ENCODE measurements around the gene S100A9. TPM values are rescaled to one million over a fixed set of nuclear protein-coding genes. Genes with fewer than 3 reads are reported as not detected.

Gene S100A9
- total RNA-seq, 1 donor from 2014 or later: not detected

DNA sequence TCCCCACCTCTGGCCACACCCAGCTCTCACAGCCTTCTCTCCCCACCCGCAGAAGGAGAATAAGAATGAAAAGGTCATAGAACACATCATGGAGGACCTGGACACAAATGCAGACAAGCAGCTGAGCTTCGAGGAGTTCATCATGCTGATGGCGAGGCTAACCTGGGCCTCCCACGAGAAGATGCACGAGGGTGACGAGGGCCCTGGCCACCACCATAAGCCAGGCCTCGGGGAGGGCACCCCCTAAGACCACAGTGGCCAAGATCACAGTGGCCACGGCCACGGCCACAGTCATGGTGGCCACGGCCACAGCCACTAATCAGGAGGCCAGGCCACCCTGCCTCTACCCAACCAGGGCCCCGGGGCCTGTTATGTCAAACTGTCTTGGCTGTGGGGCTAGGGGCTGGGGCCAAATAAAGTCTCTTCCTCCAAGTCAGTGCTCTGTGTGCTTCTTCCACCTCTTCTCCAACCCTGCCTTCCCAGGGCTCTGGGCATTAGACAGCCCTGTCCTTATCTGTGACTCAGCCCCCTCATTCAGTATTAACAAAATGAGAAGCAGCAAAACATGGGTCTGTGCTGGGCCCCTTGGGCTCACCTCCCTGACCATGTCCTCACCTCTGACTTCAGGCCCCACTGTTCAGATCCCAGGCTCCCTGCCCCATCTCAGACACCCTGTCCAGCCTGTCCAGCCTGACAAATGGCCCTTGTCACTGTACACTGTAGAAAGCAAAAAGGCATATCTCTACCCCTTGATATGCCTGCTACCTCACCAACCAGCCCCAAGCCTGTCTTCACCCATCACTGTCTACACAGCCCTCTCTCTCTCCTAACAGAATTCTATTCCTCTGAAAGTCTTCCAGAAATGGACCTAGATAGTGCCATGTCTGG, 3.2 kb downstream of the S100A9 start:
- no peaks in the 10 kb centered on the region for H3K9me3 Mint-ChIP-seq (ENCODE audit: low read depth)
- TF ChIP-seq, protein P1, sequence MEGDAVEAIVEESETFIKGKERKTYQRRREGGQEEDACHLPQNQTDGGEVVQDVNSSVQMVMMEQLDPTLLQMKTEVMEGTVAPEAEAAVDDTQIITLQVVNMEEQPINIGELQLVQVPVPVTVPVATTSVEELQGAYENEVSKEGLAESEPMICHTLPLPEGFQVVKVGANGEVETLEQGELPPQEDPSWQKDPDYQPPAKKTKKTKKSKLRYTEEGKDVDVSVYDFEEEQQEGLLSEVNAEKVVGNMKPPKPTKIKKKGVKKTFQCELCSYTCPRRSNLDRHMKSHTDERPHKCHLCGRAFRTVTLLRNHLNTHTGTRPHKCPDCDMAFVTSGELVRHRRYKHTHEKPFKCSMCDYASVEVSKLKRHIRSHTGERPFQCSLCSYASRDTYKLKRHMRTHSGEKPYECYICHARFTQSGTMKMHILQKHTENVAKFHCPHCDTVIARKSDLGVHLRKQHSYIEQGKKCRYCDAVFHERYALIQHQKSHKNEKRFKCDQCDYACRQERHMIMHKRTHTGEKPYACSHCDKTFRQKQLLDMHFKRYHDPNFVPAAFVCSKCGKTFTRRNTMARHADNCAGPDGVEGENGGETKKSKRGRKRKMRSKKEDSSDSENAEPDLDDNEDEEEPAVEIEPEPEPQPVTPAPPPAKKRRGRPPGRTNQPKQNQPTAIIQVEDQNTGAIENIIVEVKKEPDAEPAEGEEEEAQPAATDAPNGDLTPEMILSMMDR (IDR thresholded peaks at IDR 0.05): no peak
- H3K4me1 Mint-ChIP-seq (ENCODE audit: low read depth): no peaks in the 10 kb centered on the region
- no peaks in the 10 kb centered on the region for H3K36me3 Mint-ChIP-seq (ENCODE audit: low read depth)
- no peak overlapping the region for H3K27ac Mint-ChIP-seq (ENCODE audit: unreplicated experiment)
- H3K4me3 Mint-ChIP-seq (ENCODE audit: unreplicated experiment): no peak overlapping the region
- H3K27me3 Mint-ChIP-seq (ENCODE audit: low read depth): peaks cover 60% of the 10 kb centered on the region
- no peak for DNase-seq (ENCODE audit: low spot score)

DNA sequence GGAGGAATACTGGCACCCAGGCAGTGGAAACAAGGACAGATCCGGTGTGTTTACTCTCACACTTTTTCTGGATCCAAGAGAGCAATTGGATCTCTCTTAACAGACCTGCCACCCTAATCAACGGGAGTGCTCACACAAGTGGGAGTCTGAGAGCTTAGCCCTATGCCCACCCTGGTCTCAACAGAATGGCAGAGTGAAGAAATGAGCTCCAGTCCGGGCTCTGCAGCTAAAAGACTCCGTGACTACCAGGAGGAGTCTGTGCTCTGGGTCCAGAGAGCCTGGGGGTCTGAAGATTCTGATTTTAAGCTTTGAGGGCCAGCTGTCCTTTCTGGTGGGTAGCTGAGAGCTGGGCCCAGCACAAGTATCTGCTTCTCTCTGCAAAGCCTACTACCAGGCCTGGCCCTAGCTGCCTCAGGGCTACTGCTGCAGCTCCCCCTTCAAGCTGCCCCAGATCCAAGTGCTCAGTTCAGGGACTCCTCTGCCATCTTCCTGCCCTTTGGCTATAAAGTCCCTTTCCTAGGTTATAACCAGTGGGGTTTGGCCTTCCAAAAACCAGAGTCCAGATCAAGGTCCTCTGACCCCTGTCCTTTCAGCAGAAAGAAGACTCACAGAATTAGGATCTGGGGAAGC, 3.9 kb downstream of the S100A9 start:
- DNase-seq (ENCODE audit: low spot score): no peak
- H3K4me1 Mint-ChIP-seq (ENCODE audit: low read depth): no peaks in the 10 kb centered on the region
- no peak overlapping the region for H3K27ac Mint-ChIP-seq (ENCODE audit: unreplicated experiment)
- H3K9me3 Mint-ChIP-seq (ENCODE audit: low read depth): no peaks in the 10 kb centered on the region
- peaks cover 58% of the 10 kb centered on the region for H3K27me3 Mint-ChIP-seq (ENCODE audit: low read depth)
- H3K36me3 Mint-ChIP-seq (ENCODE audit: low read depth): no peaks in the 10 kb centered on the region
- no peak overlapping the region for H3K4me3 Mint-ChIP-seq (ENCODE audit: unreplicated experiment)
- TF ChIP-seq, protein P1 (IDR thresholded peaks at IDR 0.05): no peak

DNA sequence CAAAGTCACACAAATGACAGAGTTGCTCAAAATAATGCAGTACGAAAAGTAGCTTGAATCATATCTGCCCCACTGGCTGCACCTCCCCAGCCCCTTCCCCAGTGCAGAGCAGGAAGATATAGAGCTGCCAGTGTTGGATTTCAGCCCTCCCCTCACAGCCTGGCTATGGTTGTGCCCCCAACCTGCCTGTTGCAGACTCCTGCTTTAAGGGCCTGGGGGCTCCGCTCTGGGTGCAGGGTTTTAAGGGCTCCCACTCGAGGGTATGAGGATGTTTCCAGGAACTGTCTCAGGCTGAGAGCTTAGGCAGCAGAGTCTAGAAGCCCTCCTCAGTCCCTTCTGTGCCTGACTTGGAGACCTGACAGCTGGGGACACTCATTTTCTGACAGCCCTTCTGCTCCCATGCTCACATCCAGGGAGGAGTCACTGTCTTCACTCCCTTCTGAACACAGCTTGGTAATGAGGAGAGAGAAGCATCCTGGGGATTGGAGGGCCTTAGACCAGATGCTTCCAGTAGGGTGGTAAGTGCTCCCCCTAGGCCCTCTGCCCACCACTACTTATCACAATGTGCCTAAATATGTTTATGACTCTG, 4.6 kb downstream of the S100A9 start:
- H3K9me3 Mint-ChIP-seq (ENCODE audit: low read depth): no peaks in the 10 kb centered on the region
- H3K27me3 Mint-ChIP-seq (ENCODE audit: low read depth): peaks cover 53% of the 10 kb centered on the region
- H3K36me3 Mint-ChIP-seq (ENCODE audit: low read depth): no peaks in the 10 kb centered on the region
- H3K27ac Mint-ChIP-seq (ENCODE audit: unreplicated experiment): no peak overlapping the region
- no peak overlapping the region for H3K4me3 Mint-ChIP-seq (ENCODE audit: unreplicated experiment)
- no peak for DNase-seq (ENCODE audit: low spot score)
- H3K4me1 Mint-ChIP-seq (ENCODE audit: low read depth): no peaks in the 10 kb centered on the region
- TF ChIP-seq, protein P1 (IDR thresholded peaks at IDR 0.05): no peak

DNA sequence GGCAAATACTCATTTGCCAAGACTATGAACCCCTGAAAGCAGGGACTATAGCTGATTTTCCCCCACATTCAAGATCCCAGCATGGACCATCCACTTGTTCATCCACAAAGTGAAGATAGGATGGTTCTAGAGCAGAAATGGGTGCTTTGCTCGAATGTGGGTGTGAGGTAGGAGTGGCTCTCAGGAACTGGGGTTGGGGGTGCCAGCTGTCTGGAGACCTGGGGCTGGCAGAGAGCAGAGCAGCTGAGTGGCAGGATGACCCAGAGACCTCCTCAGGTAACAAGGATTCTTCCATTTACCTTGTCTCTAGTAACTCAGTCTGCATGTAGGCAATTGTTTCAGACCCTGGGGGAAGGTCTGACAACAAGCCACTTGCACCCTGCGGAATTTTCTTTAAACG, 6.0 kb downstream of the S100A9 start:
- Mint-ChIP-seq H3K9me3 (ENCODE audit: low read depth) (no peaks in the 10 kb centered on the region), H3K4me1 (ENCODE audit: low read depth) (no peaks in the 10 kb centered on the region), H3K36me3 (ENCODE audit: low read depth) (no peaks in the 10 kb centered on the region), H3K27me3 (ENCODE audit: low read depth) (peaks cover 45% of the 10 kb centered on the region), H3K27ac (ENCODE audit: unreplicated experiment) (no peak overlapping the region), H3K4me3 (ENCODE audit: unreplicated experiment) (no peak overlapping the region)
- DNase-seq (ENCODE audit: low spot score): no peak
- TF ChIP-seq, protein P1 (IDR thresholded peaks at IDR 0.05): no peak

- no peak overlapping the region for H3K4me3 Mint-ChIP-seq (ENCODE audit: unreplicated experiment)
- H3K9me3 Mint-ChIP-seq (ENCODE audit: low read depth): no peaks in the 10 kb centered on the region
- no peaks in the 10 kb centered on the region for H3K36me3 Mint-ChIP-seq (ENCODE audit: low read depth)
- no peak for DNase-seq (ENCODE audit: low spot score)
- TF ChIP-seq, protein P1 (IDR thresholded peaks at IDR 0.05): no peak
- no peak overlapping the region for H3K27ac Mint-ChIP-seq (ENCODE audit: unreplicated experiment)
- H3K4me1 Mint-ChIP-seq (ENCODE audit: low read depth): no peaks in the 10 kb centered on the region
- peaks cover 42% of the 10 kb centered on the region for H3K27me3 Mint-ChIP-seq (ENCODE audit: low read depth)
Observed at GRCh38 chr1:153364156-153364555, 6.5 kb downstream of the S100A9 start.

All from chondrocyte (in vitro differentiated cells).